ES-I3 (cell line): ENCODE data around the gene PABPN1.

Experiments
- H3K36me3 ChIP-seq: 2 replicates; pipeline ENCODE4 v1.6.1; 2013; ENCODE audit warnings: mild to moderate bottlenecking, low read length, control low read depth, moderate library complexity; ENCODE audit not compliant: insufficient read depth
- H3K4me1 ChIP-seq: 2 replicates; pipeline ENCODE4 v1.6.1; 2013; ENCODE audit warnings: mild to moderate bottlenecking, control low read depth, low read length; ENCODE audit not compliant: insufficient read depth
- H3K9ac ChIP-seq: 2 replicates; pipeline ENCODE4 v1.6.1; 2013; ENCODE audit warnings: low read depth, mild to moderate bottlenecking, low read length, moderate library complexity
- H3K9me3 ChIP-seq: 2 replicates; pipeline ENCODE4 v1.6.1; 2013; ENCODE audit warnings: mild to moderate bottlenecking, low read length, moderate library complexity; ENCODE audit not compliant: control insufficient read depth, insufficient read depth

The PABPN1 gene

GRCh38 chr14:23355871-23356435 lies 34.7 kb downstream of the PABPN1 start:
- Histone ChIP-seq H3K4me1 (peaks cover 3% of the 10 kb centered on the region; the same call in 1 of the 2 replicates), H3K36me3 (no peaks in the 10 kb centered on the region), H3K9ac (no peak overlapping the region), H3K9me3 (no peaks in the 10 kb centered on the region)

DNA sequence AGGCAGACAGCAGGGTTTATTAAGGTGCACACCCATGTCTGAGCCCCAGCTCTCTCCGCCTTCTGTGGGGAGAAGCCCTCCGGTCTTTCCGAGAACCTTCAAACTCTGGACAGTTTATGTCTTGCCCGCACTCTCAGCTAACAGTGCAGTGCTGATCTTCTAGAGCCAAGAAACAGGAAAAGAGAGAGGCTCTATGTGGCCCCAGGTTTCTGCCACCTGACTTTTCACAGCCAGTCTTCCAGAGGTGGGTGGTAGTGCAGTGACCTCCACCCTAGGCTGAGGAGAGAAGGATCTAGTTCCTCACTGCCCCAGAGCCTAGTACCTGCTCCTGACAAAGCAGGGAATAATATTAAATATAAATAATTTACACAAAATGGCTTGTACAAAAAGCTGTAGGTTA lies 35.4 kb downstream of the PABPN1 start:
- Histone ChIP-seq H3K36me3 (no peaks in the 10 kb centered on the region), H3K9me3 (no peaks in the 10 kb centered on the region), H3K9ac (no peak overlapping the region), H3K4me1 (peaks cover 3% of the 10 kb centered on the region; the same call in 1 of the 2 replicates)

DNA sequence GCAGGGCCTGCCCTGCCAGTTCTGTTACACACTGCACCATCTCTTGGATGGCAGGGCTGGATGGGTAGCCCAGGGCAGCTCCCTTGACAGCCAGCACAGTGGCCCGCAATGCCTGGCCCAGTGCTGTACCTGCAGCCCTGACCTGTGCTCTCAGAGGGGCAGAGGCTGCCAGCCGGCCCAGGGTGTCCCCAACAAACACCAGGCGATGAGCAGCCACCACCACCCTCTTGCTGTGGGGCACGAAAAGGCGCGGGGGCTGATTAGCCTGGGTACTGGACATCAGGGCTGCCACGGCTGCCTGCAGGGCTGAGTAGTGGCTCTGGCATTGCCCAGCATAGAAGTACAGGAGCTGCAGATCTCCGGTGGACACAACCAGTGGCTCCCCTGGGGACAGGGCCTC lies 36.0 kb downstream of the PABPN1 start:
- no peaks in the 10 kb centered on the region for H3K9me3 ChIP-seq
- H3K9ac ChIP-seq, result no peak overlapping the region
- H3K4me1 ChIP-seq, result peaks cover 3% of the 10 kb centered on the region; the same call in 1 of the 2 replicates
- no peaks in the 10 kb centered on the region for H3K36me3 ChIP-seq

DNA sequence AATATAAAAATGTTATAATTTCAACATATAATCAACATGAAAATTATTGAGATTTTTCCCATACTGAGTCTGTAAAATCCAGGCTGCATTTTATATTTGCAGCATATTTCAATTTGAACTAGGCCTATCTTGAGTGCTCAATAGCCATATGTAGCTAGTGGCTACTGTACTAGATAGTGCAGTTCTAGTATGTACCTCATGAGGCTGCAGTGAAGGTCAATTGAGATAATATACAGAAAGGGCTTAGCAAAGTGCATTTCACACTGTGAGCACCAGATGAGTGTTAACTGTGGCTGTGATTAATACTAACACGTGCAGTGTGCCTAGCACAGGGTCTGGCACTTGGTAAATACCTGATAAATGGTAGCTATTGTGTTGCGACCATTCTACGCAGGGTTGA lies 36.8 kb downstream of the PABPN1 start:
- Histone ChIP-seq H3K9me3 (no peaks in the 10 kb centered on the region), H3K36me3 (no peaks in the 10 kb centered on the region), H3K4me1 (peaks cover 4% of the 10 kb centered on the region; the same call in 1 of the 2 replicates), H3K9ac (no peak overlapping the region)

GRCh38 chr14:23358553-23359166 lies 37.4 kb downstream of the PABPN1 start:
- H3K9ac ChIP-seq, result no peak overlapping the region
- H3K4me1 ChIP-seq, result peaks cover 7% of the 10 kb centered on the region
- no peaks in the 10 kb centered on the region for H3K9me3 ChIP-seq
- H3K36me3 ChIP-seq, result no peaks in the 10 kb centered on the region

DNA sequence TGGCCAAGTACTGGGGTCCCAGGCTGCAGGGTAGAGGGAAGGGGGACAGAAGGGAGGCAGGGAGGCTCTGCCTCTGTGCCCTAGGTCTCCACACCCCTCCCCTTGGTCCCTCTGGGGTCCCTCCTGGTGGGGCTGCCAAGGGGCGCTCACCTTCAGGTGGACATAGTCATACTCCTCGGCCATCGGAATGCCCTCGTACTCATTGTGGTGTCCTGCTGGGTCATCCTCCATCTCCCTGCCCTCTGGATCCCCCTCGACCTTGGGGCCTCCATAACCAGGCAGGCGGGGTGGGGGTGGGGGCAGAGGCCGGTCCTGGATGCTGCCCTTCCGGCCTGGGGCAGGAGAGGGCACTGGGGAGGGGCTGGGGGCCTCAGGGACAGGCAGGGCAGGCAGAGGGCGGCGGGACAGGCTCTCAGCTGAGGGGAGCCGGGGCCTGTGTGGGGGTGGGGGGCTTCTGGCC lies 37.9 kb downstream of the PABPN1 start:
- Histone ChIP-seq H3K36me3 (no peaks in the 10 kb centered on the region), H3K9ac (no peak overlapping the region), H3K9me3 (no peaks in the 10 kb centered on the region), H3K4me1 (peaks cover 13% of the 10 kb centered on the region)

DNA sequence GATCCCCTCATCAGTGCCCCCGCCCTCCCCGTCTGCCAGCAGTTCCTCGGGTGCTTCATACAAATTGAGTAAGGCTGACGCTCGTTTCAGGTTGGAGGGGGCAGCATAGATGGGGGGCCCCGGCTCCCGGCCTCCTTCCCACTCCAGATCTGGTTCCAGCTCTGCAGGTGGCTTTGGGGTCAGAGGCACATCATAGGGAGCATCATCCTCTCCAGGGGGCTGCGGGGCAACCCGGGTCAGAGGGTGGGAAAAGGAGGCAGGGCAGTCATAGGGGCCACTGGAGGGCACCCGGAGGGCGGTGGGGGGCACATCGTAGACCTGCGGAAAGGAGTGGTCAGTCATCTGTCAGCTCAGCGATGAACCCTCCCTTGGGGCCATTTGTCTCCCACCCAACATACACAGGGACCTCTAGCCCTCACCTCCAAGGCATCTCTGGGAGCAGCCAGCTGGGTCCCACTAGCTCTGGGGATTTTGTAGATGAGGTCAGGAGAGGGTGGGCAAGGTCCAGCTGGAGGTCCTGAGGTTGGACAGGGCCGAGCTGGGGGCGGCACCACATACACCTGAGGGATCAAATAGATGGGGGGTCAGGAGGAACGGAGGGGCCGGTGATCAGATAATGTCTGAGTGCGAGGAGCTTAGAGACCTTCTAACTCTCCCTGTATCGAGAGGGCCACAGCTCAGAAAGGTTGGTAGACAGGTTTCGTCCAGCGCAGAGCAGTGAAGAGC lies 38.6 kb downstream of the PABPN1 start:
- H3K9ac ChIP-seq, result no peak overlapping the region
- no peaks in the 10 kb centered on the region for H3K9me3 ChIP-seq
- no peaks in the 10 kb centered on the region for H3K36me3 ChIP-seq
- H3K4me1 ChIP-seq, result peaks cover 13% of the 10 kb centered on the region

DNA sequence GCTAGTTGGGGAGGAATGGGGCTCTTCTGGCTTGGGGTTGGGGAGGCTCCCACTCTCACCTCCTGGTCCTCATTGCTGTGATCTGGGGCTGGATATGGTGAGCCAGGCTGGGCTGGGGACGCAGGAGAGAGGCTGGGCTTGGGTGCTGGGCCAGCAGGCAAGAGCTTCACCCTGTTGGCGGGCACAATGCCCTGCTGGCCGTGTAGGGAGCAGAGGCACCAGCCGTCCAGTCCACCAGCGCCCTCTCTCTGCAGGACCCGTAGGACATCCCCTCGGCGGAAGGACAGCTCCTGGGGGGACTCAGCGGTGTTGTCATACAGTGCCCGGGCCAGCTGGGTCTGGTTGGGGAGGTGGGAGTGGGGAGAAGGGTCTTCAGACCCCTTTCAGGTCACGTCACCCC lies 39.2 kb downstream of the PABPN1 start:
- Histone ChIP-seq H3K36me3 (no peaks in the 10 kb centered on the region), H3K9ac (no peak overlapping the region), H3K9me3 (no peaks in the 10 kb centered on the region), H3K4me1 (peaks cover 13% of the 10 kb centered on the region)

DNA sequence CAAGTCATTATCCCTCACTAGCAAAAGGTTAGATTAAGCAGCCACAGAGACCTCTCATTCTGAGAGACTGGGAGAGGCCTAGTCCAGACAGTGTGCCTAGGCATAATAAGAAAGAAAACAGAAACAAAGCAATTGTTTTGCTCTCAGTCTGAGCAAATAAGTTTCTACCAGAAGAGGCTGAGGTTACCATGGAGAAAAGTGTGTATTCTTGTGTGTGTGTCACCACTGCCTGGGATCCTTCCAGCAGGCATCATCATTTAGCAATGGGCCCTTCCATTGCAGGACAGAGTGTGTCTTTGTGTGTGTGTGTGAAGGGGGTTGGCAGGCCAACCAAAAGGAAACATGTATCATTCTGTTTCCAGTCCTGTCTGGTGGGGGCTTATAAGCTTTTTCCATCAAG lies 40.1 kb downstream of the PABPN1 start:
- Histone ChIP-seq H3K9ac (no peak overlapping the region), H3K9me3 (no peaks in the 10 kb centered on the region), H3K36me3 (no peaks in the 10 kb centered on the region), H3K4me1 (peaks cover 13% of the 10 kb centered on the region)

DNA sequence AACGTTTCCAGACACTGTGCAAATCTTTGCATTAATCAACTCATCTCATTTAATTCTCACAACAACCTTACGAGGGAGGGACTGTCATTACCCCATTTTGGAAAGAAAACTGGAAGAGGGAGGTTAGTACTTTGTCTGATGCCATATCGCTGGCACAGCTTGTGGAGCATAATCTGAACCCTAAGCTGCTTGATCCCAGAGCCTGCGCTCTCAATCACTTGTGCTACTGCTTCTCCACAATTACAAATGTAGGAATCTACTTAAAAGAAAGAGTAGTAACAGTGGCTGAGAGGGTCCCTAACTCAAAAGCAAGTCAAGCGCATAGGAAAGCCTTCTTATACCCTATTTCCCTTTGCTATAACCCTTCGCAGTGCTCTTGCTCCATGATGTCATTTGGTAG lies 40.5 kb downstream of the PABPN1 start:
- H3K36me3 ChIP-seq, result no peaks in the 10 kb centered on the region
- H3K4me1 ChIP-seq, result peaks cover 13% of the 10 kb centered on the region
- no peak overlapping the region for H3K9ac ChIP-seq
- H3K9me3 ChIP-seq, result no peaks in the 10 kb centered on the region

DNA sequence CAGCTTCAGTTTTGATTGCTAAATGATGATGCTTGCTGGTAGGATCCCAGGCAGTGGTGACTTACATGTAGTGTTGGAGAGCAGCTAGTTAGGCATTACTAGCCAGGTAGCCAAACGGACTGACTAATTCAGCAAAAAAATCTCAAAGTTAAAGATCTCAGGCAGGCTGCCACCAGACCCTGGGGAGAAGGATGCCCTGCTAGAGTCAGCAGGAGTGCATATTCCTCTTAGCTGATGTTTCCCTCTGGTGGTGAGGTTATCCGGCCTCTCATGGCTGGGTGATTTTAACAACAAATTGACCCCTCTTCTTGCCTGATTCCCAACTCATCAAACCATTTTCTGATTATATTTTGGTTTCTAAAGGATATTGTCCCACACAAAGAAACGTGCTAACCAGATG lies 40.9 kb downstream of the PABPN1 start:
- no peaks in the 10 kb centered on the region for H3K9me3 ChIP-seq
- no peaks in the 10 kb centered on the region for H3K36me3 ChIP-seq
- peaks cover 13% of the 10 kb centered on the region for H3K4me1 ChIP-seq
- H3K9ac ChIP-seq, result no peak overlapping the region

DNA sequence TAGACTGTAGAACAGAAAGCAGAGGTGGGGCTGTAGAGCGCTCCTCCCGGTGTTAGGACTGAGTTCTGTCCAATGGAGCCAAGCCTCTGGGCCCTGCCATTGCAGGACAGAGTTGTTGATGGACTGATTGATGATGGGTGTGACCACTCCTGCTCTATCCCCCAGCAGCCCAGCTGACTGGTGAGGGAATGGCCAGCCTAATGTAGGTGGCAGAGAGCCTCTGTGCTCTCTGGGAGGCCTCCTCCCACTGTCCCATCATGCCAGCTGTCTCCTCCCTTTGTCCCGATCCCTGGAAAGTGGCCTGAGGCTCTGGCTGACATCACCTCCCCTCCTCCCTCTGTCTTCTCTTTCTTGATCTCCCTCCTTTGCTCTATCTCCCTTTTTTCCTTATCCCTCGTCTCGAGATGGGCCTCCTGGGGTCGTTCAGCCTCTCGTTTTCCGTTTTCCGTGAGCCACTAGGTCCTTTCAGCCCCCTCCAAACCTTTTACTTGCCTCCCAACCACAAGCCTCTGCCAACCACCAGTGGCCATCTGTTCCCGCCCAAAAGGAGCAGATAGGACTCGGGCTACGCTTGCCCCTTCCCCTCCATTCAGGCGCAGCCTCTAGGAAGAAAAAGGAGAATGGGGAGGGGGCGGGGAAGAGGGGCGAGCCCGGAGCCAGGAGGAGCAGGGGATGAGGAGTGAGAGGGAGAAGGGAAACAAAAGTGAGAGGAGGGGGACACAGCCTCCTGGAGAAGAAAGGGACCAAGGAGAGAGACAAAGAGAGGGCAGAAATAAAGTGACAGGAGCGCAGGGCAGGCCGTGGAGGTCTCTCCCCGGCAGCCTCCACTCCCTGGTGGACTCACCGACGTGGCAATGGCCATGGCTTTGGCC lies 43.1 kb downstream of the PABPN1 start:
- Histone ChIP-seq H3K9ac (peak overlapping the region; percentile 89), H3K9me3 (no peaks in the 10 kb centered on the region), H3K36me3 (no peaks in the 10 kb centered on the region), H3K4me1 (peaks cover 13% of the 10 kb centered on the region)

GRCh38 chr14:23365036-23365731 lies 43.9 kb downstream of the PABPN1 start, which contains the start of gene EFS:
Gene EFS (minus strand): TSS chr14:23365172. CDS start chr14:23365025, 147 bp downstream.
- no peaks in the 10 kb centered on the region for H3K9me3 ChIP-seq
- no peaks in the 10 kb centered on the region for H3K36me3 ChIP-seq
- H3K4me1 ChIP-seq, result peaks cover 13% of the 10 kb centered on the region
- H3K9ac ChIP-seq, result peak within 1 kb of the TSS; percentile 89
